ENCODE data around the gene NHLRC2.

Gene NHLRC2

GRCh38 chr10:113928830-113929229, 74.4 kb downstream of the NHLRC2 start:
- no peaks in the 10 kb centered on the region for H3K9me2 ChIP-seq (ENCODE audit: low read depth, low read length)
- TF ChIP-seq CTCF (IDR thresholded peaks at IDR 0.05; ENCODE audit: low read length) (no peak), EZH2 (IDR thresholded peaks at IDR 0.05; ENCODE audit: borderline replicate concordance, low read length) (no peak)
- H3K4me1 ChIP-seq (ENCODE audit: insufficient read depth, low read length, severe bottlenecking): no peaks in the 10 kb centered on the region

GRCh38 chr10:113929522-113929921, 75.1 kb downstream of the NHLRC2 start:
- Histone ChIP-seq H3K4me3 (ENCODE audit: low read depth, low read length, poor library complexity, severe bottlenecking) (no peak overlapping the region), H3K79me2 (ENCODE audit: insufficient read depth, low read length) (no peaks in the 10 kb centered on the region), H4K20me1 (ENCODE audit: insufficient read depth, low read length) (no peaks in the 10 kb centered on the region), H2AFZ (ENCODE audit: low read length) (no peak overlapping the region), H3K4me2 (ENCODE audit: low read length) (no peak overlapping the region), H3F3A (ENCODE audit: insufficient read depth, low read length) (no peaks in the 10 kb centered on the region), H3K9me3 (ENCODE audit: low read length) (no peaks in the 10 kb centered on the region), H3K9ac (ENCODE audit: low read length) (no peak overlapping the region), H3K27ac (ENCODE audit: low read depth, low read length, poor library complexity, severe bottlenecking) (no peak overlapping the region), H3K27me3 (ENCODE audit: insufficient read depth, low read length) (no peaks in the 10 kb centered on the region; the same call in 1 of the 2 replicates), H3K4me1 (ENCODE audit: insufficient read depth, low read length, severe bottlenecking) (no peaks in the 10 kb centered on the region), H3K36me3 (ENCODE audit: insufficient read depth, low read length) (no peaks in the 10 kb centered on the region), H3K9me2 (ENCODE audit: low read depth, low read length) (no peaks in the 10 kb centered on the region)
- TF ChIP-seq EZH2 (IDR thresholded peaks at IDR 0.05; ENCODE audit: borderline replicate concordance, low read length) (no peak), CTCF (IDR thresholded peaks at IDR 0.05; ENCODE audit: low read length) (no peak)

More at GRCh38 chr10:113928830-113929229, 74.4 kb downstream of the NHLRC2 start:
- Histone ChIP-seq H3K27ac (ENCODE audit: low read depth, low read length, poor library complexity, severe bottlenecking) (no peak overlapping the region), H3K4me2 (ENCODE audit: low read length) (no peak overlapping the region), H3K4me3 (ENCODE audit: low read depth, low read length, poor library complexity, severe bottlenecking) (no peak overlapping the region), H3K9ac (ENCODE audit: low read length) (no peak overlapping the region), H2AFZ (ENCODE audit: low read length) (no peak overlapping the region), H3F3A (ENCODE audit: insufficient read depth, low read length) (no peaks in the 10 kb centered on the region), H3K79me2 (ENCODE audit: insufficient read depth, low read length) (no peaks in the 10 kb centered on the region), H3K27me3 (ENCODE audit: insufficient read depth, low read length) (no peaks in the 10 kb centered on the region; the same call in 1 of the 2 replicates), H3K9me3 (ENCODE audit: low read length) (no peaks in the 10 kb centered on the region), H4K20me1 (ENCODE audit: insufficient read depth, low read length) (no peaks in the 10 kb centered on the region), H3K36me3 (ENCODE audit: insufficient read depth, low read length) (no peaks in the 10 kb centered on the region)

- Histone ChIP-seq H2AFZ (ENCODE audit: low read length) (no peak overlapping the region), H3K4me1 (ENCODE audit: insufficient read depth, low read length, severe bottlenecking) (no peaks in the 10 kb centered on the region), H3K4me3 (ENCODE audit: low read depth, low read length, poor library complexity, severe bottlenecking) (no peak overlapping the region), H3K9me3 (ENCODE audit: low read length) (no peaks in the 10 kb centered on the region), H3K79me2 (ENCODE audit: insufficient read depth, low read length) (no peaks in the 10 kb centered on the region), H3K27ac (ENCODE audit: low read depth, low read length, poor library complexity, severe bottlenecking) (no peak overlapping the region), H3K4me2 (ENCODE audit: low read length) (no peak overlapping the region), H3K9ac (ENCODE audit: low read length) (no peak overlapping the region), H3K27me3 (ENCODE audit: insufficient read depth, low read length) (no peaks in the 10 kb centered on the region; the same call in 1 of the 2 replicates), H3K9me2 (ENCODE audit: low read depth, low read length) (no peaks in the 10 kb centered on the region), H3F3A (ENCODE audit: insufficient read depth, low read length) (no peaks in the 10 kb centered on the region), H3K36me3 (ENCODE audit: insufficient read depth, low read length) (no peaks in the 10 kb centered on the region), H4K20me1 (ENCODE audit: insufficient read depth, low read length) (no peaks in the 10 kb centered on the region)
- TF ChIP-seq CTCF (IDR thresholded peaks at IDR 0.05; ENCODE audit: low read length): no peak
- TF ChIP-seq EZH2 (IDR thresholded peaks at IDR 0.05; ENCODE audit: borderline replicate concordance, low read length): no peak
These were observed 76.1 kb downstream of the NHLRC2 start for GRCh38 chr10:113930482-113931057.
